HEK293T (cell line): ENCODE measurements around the gene ALG9.
A peak's percentile ranks its signal among the peaks of the same experiment; 100 is the strongest.

Experiments
- CTCF ChIA-PET: fragments of 350-600 bp; formaldehyde crosslinking; extraction: SDS; loops from one replicate; lab custom pipeline; 2021; ENCODE audit warnings: antibody characterized with exemption, inconsistent platforms; lab: Yijun Ruan, JAX
- POLR2A ChIA-PET: fragments of 350-600 bp; formaldehyde crosslinking; extraction: SDS; loops from one replicate; lab custom pipeline; 2020; ENCODE audit warnings: antibody characterized with exemption, inconsistent platforms; lab: Yijun Ruan, JAX
- DNase-seq: peaks from one replicate; pipeline ENCODE4 v3.0.0; 2012; ENCODE audit warnings: mixed read lengths; ENCODE audit errors: extremely low spot score
- ARNT ChIP-seq: fragments of 450-650 bp; IDR thresholded peaks from 2 replicates; pipeline ENCODE4 v1.6.1; 2017; ENCODE audit warnings: mild to moderate bottlenecking
- BHLHE40 ChIP-seq: fragments of 450-650 bp; IDR thresholded peaks from 2 replicates; pipeline ENCODE4 v1.6.1; 2016; ENCODE audit warnings: mild to moderate bottlenecking, moderate library complexity, borderline replicate concordance
- CTBP1 ChIP-seq: fragments of 450-650 bp; IDR thresholded peaks from 2 replicates; pipeline ENCODE4 v1.6.1; 2016; ENCODE audit warnings: borderline replicate concordance
- ELF4 ChIP-seq: fragments of 450-650 bp; IDR thresholded peaks from 2 replicates; pipeline ENCODE4 v1.6.1; 2017; ENCODE audit warnings: antibody characterized with exemption
- FOXA1 ChIP-seq: fragments of 450-650 bp; IDR thresholded peaks from 2 replicates; pipeline ENCODE4 v1.6.1; 2016; ENCODE audit warnings: mild to moderate bottlenecking
- FOXK2 ChIP-seq: fragments of 450-650 bp; IDR thresholded peaks from 2 replicates; pipeline ENCODE4 v1.6.1; 2016; ENCODE audit warnings: mild to moderate bottlenecking
- FOXM1 ChIP-seq: fragments of 450-650 bp; IDR thresholded peaks from 2 replicates; pipeline ENCODE4 v1.6.1; 2017; ENCODE audit warnings: mild to moderate bottlenecking, borderline replicate concordance
- HDGF ChIP-seq: fragments of 450-650 bp; IDR thresholded peaks from 2 replicates; pipeline ENCODE4 v1.6.1; 2017; ENCODE audit warnings: antibody characterized with exemption, borderline replicate concordance
- L3MBTL2 ChIP-seq: fragments of 450-650 bp; conservative IDR thresholded peaks from 2 replicates; pipeline ENCODE4 v1.6.1; 2016; ENCODE audit warnings: mild to moderate bottlenecking
- LEF1 ChIP-seq: fragments of 450-650 bp; IDR thresholded peaks from 2 replicates; pipeline ENCODE4 v1.6.1; 2017; ENCODE audit warnings: mild to moderate bottlenecking, borderline replicate concordance
- NFRKB ChIP-seq: fragments of 450-650 bp; IDR thresholded peaks from 2 replicates; pipeline ENCODE4 v1.6.1; 2016; ENCODE audit warnings: mild to moderate bottlenecking, moderate library complexity
- PKNOX1 ChIP-seq: fragments of 450-650 bp; IDR thresholded peaks from 2 replicates; pipeline ENCODE4 v1.6.1; 2016
- SP1 ChIP-seq: fragments of 450-650 bp; IDR thresholded peaks from 2 replicates; pipeline ENCODE4 v1.6.1; 2017
- SUZ12 ChIP-seq: fragments of 450-650 bp; IDR thresholded peaks from 2 replicates; pipeline ENCODE4 v1.6.1; 2016; ENCODE audit warnings: mild to moderate bottlenecking
- TARDBP ChIP-seq: fragments of 450-650 bp; IDR thresholded peaks from 2 replicates; pipeline ENCODE4 v1.6.1; 2016
- ZNF384 ChIP-seq: fragments of 450-650 bp; IDR thresholded peaks from 2 replicates; pipeline ENCODE4 v1.6.1; 2016

ALG9 gene

GRCh38 chr11:111846636-111847035 lies 24.7 kb downstream of the ALG9 start:
- CTCF ChIA-PET = interaction anchor here (0.5 to 1.0 kb wide), 2 partner anchors 9 to 120 kb away, joined by 3 read pairs; no protein-coding TSS in a partner anchor
- POLR2A ChIA-PET = interaction anchor here (0.7 to 1.6 kb wide), 2 partner anchors 25 to 92 kb away, joined by 3 to 5 read pairs; partner anchors contain the start of gene ALG9
- no peak for TF ChIP-seq ZNF384
- no peak for TF ChIP-seq NFRKB
- DNase-seq = no peak

GRCh38 chr11:111846063-111846462 lies 25.3 kb downstream of the ALG9 start:
- POLR2A ChIA-PET = interaction anchor here (1.6 kb wide), 1 partner anchor 25 kb away, joined by 5 read pairs; the partner anchor contains the start of gene ALG9
- TF ChIP-seq CTBP1 = no peak
- no peak for TF ChIP-seq SUZ12
- TF ChIP-seq FOXK2 = no peak
- TF ChIP-seq HDGF = no peak
- TF ChIP-seq FOXA1 = no peak
- TF ChIP-seq LEF1 = no peak
- TF ChIP-seq ZNF384 = no peak
- TF ChIP-seq NFRKB = no peak
- no peak for TF ChIP-seq FOXM1
- no peak for TF ChIP-seq ELF4
- TF ChIP-seq TARDBP = no peak
- DNase-seq = no peak
- CTCF ChIA-PET = interaction anchor here (1.0 kb wide), 1 partner anchor 10 kb away, joined by 3 read pairs; no protein-coding TSS in a partner anchor

GRCh38 chr11:111845276-111846028 lies 25.9 kb downstream of the ALG9 start:
- ChIA-PET POLR2A (interaction anchor here (1.6 kb wide), 1 partner anchor 26 kb away, joined by 5 read pairs; the partner anchor contains the start of gene ALG9), CTCF (no interaction called here)
- TF ChIP-seq FOXM1 (no peak), HDGF (no peak)
- DNase-seq = no peak

GRCh38 chr11:111843661-111844060 lies 27.7 kb downstream of the ALG9 start:
- ChIA-PET CTCF (interaction anchor here (0.9 kb wide), 1 partner anchor 8 kb away, joined by 3 read pairs; no protein-coding TSS in a partner anchor), POLR2A (no interaction called here)
- no peak for TF ChIP-seq FOXM1
- no peak for TF ChIP-seq FOXK2
- no peak for DNase-seq

GRCh38 chr11:111841370-111842053 lies 29.9 kb downstream of the ALG9 start:
- CTCF ChIA-PET = interaction anchor here (0.6 to 1.7 kb wide), 9 partner anchors 9 to 1330 kb away, joined by 3 to 8 read pairs (median 3); partner anchors contain the start of gene ALG9
- TF ChIP-seq TARDBP (no peak), CTBP1 (0 out of 2 replicates have a peak, but pooled peaks have one; percentile 12)
- POLR2A ChIA-PET = no interaction called here
- peak; percentile 71 for DNase-seq

- CTCF ChIA-PET = no interaction called here
- DNase-seq = no peak
- POLR2A ChIA-PET = no interaction called here
- TF ChIP-seq CTBP1 (no peak), ZNF384 (no peak), SP1 (no peak)
Measured at GRCh38 chr11:111840143-111840542, 31.2 kb downstream of the ALG9 start.

- CTCF ChIA-PET = no interaction called here
- TF ChIP-seq SUZ12 (no peak), FOXM1 (no peak), FOXK2 (no peak), HDGF (no peak)
- DNase-seq = no peak
- POLR2A ChIA-PET = no interaction called here
Measured at GRCh38 chr11:111838054-111838453, 33.3 kb downstream of the ALG9 start.

- TF ChIP-seq LEF1 (no peak), NFRKB (no peak), FOXK2 (no peak), SUZ12 (no peak), ARNT (no peak), ELF4 (no peak), L3MBTL2 (no peak), PKNOX1 (no peak), SP1 (no peak), BHLHE40 (no peak), FOXA1 (no peak), FOXM1 (no peak), HDGF (no peak), CTBP1 (no peak), ZNF384 (no peak), TARDBP (no peak)
- POLR2A ChIA-PET = no interaction called here
- CTCF ChIA-PET = no interaction called here
- no peak for DNase-seq
Measured at GRCh38 chr11:111837366-111837891, 34.0 kb downstream of the ALG9 start.
